Gastroesophageal sphincter (tissue), 4 donors: ENCODE results near the gene MCC. TPM values are rescaled to one million over a fixed set of nuclear protein-coding genes. Genes with fewer than 3 reads are reported as not detected.

Source experiments
- ATAC-seq: fragments of 150-250 bp; one replicate; pipeline ENCODE4 v1.9.1; 2016; ENCODE audit warnings: mild to moderate bottlenecking, moderate library complexity
- H3K27ac ChIP-seq, 4 donors: fragments of 200-600 bp; sonication (generic) in 3 of 4; 1 replicate in 3 of 4; 2 replicates in 1 of 4; pipeline ENCODE4 v1.5.1; 2016 to 2019
- H3K27me3 ChIP-seq: fragments of 200-600 bp; sonication (generic); one replicate; pipeline ENCODE4 v1.5.1; 2019
- H3K36me3 ChIP-seq, 2 donors: fragments of 200-600 bp; sonication (generic); one replicate each; pipeline ENCODE4 v1.5.1; 2019; ENCODE audit warnings: control low read depth in 1 of 2
- H3K4me1 ChIP-seq, 3 donors: fragments of 200-600 bp; sonication (generic); 1 replicate in 2 of 3; 2 replicates in 1 of 3; pipeline ENCODE4 v1.5.1; 2016 to 2019; ENCODE audit warnings: control low read depth in 2 of 3
- H3K4me3 ChIP-seq, 2 donors: fragments of 200-600 bp; sonication (generic); one replicate each; pipeline ENCODE4 v1.5.1; 2019; ENCODE audit warnings: mild to moderate bottlenecking in 1 of 2, moderate library complexity in 1 of 2
- H3K9me3 ChIP-seq, 3 donors: fragments of 200-600 bp; sonication (generic); one replicate each; pipeline ENCODE4 v1.5.1; 2017 to 2019; ENCODE audit warnings: control low read depth in 2 of 3
- EP300 ChIP-seq: sonication (generic); formaldehyde crosslinking; IDR thresholded peaks from one replicate; pipeline ENCODE4 v1.6.1; 2017; ENCODE audit warnings: antibody characterized with exemption, mild to moderate bottlenecking
- POLR2A ChIP-seq, 2 donors: fragments of 450-650 bp; IDR thresholded peaks; one replicate each; pipeline ENCODE4 v1.6.1; 2017; ENCODE audit warnings: antibody characterized with exemption in 2 of 2, mild to moderate bottlenecking in 2 of 2, moderate library complexity in 1 of 2
- POLR2AphosphoS5 ChIP-seq: sonication (generic); formaldehyde crosslinking; IDR thresholded peaks from one replicate; pipeline ENCODE4 v1.6.1; 2017; ENCODE audit warnings: antibody characterized with exemption
- whole genome bisulfite sequencing, 2 donors: methylation state at CpG; one replicate each; pipeline ENCODE4 v1.1.5; 2018; ENCODE audit warnings: low coverage in 1 of 2; 5-methylcytosine and 5-hydroxymethylcytosine counted together
- total RNA-seq, 4 donors: library from RNA; depleted of rRNA; stranded (reverse); fragments of >200 nt; gene quantifications; one replicate each; pipeline ENCODE4 v1.1.0, GENCODE V29; 2016
- TF ChIP-seq, protein P1 (sequence below), 4 experiments: fragments of 200-600 bp in 2 of 4; fragments of 450-650 bp in 2 of 4; sonication (generic) in 1 of 4; IDR thresholded peaks; one replicate each; pipeline ENCODE4 v1.5.1; 2017 to 2019; ENCODE audit warnings: antibody characterized with exemption in 4 of 4, mild to moderate bottlenecking in 2 of 4, moderate library complexity in 2 of 4

The MCC gene
- total RNA-seq, 4 donors from 2014 or later: 20.5 to 28.7 (median 23.5) TPM

DNA sequence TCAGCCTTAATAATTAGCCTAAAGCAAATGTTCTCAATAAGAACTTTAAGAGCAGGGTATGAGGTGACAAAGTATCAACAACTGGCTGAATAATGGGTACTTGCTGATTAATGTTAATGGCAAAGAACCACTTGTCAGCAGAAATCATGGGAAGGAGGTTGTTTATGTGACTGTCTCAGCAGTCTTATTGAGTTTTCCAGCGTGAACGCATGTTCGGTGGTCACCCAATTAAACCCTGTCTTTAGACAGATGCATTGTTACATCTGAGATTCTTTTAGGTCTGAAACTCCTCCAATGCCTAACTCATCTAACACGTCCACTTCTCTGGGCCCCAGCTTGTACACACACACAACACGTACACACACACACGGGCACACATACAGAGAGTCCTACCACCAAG lies 35.3 kb downstream of the MCC start:
- Histone ChIP-seq H3K27ac (no peak overlapping the region), H3K36me3 (no peaks in the 10 kb centered on the region), H3K4me3 (no peak overlapping the region), H3K9me3 (no peaks in the 10 kb centered on the region), H3K4me1 (no peaks in the 10 kb centered on the region), H3K27me3 (no peaks in the 10 kb centered on the region)
- 79 to 90% methylated on average over 4 to 6 of the region's 6 CpGs for WGBS, 2 donors
- no peak for ATAC-seq
- TF ChIP-seq POLR2AphosphoS5: no peak
- TF ChIP-seq, protein P1, sequence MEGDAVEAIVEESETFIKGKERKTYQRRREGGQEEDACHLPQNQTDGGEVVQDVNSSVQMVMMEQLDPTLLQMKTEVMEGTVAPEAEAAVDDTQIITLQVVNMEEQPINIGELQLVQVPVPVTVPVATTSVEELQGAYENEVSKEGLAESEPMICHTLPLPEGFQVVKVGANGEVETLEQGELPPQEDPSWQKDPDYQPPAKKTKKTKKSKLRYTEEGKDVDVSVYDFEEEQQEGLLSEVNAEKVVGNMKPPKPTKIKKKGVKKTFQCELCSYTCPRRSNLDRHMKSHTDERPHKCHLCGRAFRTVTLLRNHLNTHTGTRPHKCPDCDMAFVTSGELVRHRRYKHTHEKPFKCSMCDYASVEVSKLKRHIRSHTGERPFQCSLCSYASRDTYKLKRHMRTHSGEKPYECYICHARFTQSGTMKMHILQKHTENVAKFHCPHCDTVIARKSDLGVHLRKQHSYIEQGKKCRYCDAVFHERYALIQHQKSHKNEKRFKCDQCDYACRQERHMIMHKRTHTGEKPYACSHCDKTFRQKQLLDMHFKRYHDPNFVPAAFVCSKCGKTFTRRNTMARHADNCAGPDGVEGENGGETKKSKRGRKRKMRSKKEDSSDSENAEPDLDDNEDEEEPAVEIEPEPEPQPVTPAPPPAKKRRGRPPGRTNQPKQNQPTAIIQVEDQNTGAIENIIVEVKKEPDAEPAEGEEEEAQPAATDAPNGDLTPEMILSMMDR (IDR thresholded peaks at IDR 0.05): no peak
- no peak for TF ChIP-seq EP300
- TF ChIP-seq POLR2A (IDR thresholded peaks at IDR 0.05): no peak

DNA sequence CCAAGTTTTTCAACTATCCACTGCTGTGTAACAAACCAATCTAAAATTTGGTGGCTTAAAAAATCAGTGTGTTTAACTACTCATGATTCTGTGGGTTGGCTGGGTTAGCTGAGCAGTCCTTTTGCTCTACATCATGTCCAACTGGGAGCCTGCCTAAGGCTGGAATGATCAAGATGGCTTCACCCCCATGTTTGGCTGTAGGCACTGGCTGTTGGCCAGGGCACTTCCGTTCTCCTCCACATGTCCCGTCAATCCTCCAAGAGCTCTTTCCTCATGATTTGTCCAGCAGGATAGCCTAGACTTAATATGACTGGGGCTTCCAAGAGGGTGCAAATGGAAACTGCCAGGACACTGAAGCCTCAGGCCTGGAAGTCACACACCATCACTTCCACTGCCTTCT lies 36.5 kb downstream of the MCC start:
- TF ChIP-seq POLR2AphosphoS5 (no peak), POLR2A (IDR thresholded peaks at IDR 0.05) (no peak), EP300 (no peak)
- TF ChIP-seq, protein P1 (IDR thresholded peaks at IDR 0.05): no peak
- H3K27ac ChIP-seq: no peak overlapping the region
- no peaks in the 10 kb centered on the region for H3K4me1 ChIP-seq
- no peaks in the 10 kb centered on the region for H3K27me3 ChIP-seq
- H3K36me3 ChIP-seq: no peaks in the 10 kb centered on the region
- no peak overlapping the region for H3K4me3 ChIP-seq
- no CpG with 5 or more reads among the region's 2 CpGs for WGBS, 2 donors
- no peak for ATAC-seq
- H3K9me3 ChIP-seq: no peaks in the 10 kb centered on the region

DNA sequence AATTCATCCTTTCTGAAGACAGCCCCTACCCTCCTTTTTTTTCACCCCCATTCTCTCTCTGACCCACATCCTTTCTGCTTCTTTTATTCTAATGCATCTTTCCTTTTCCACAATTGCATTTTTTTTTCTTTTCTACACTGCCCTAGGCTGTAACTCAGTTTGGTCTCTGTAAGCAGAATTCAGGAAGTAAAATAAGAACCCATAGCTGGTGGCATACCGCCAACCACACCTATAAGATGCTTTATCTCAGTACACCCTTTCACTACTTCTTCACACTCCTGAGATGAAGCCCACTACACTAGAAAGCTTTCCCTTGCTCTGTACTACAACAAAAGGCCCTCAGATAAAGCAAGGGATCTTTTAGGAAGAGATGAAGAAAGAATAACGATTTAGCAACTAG lies 37.3 kb downstream of the MCC start:
- no peak overlapping the region for H3K27ac ChIP-seq
- no peak overlapping the region for H3K4me3 ChIP-seq
- H3K4me1 ChIP-seq: no peaks in the 10 kb centered on the region
- no peaks in the 10 kb centered on the region for H3K27me3 ChIP-seq
- WGBS, 2 donors: 25 to 60% methylated on average over 1 to 2 of the region's 2 CpGs
- no peaks in the 10 kb centered on the region for H3K36me3 ChIP-seq
- H3K9me3 ChIP-seq: no peaks in the 10 kb centered on the region
- TF ChIP-seq, protein P1 (IDR thresholded peaks at IDR 0.05): no peak
- TF ChIP-seq POLR2A (IDR thresholded peaks at IDR 0.05) (no peak), EP300 (no peak), POLR2AphosphoS5 (no peak)
- ATAC-seq: no peak

DNA sequence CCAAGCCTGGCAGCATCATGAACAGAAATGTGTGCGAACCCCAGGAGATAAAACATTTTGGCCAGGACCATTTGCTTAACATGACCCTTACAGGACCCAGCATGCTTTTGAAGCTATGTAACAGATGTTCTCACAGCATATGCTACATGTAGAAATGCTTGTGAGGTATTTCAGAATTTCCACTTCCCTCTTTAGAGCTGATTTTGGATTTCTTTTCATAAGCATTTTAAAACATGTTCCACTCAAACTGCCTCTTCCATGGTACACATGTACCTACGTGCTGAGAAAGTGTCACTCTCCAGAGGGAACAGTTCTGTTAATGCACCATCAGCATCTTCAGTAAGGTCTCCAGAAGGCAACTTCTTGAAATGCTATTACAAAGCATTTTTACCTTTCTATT lies 37.8 kb downstream of the MCC start:
- Histone ChIP-seq H3K4me1 (no peaks in the 10 kb centered on the region), H3K27me3 (no peaks in the 10 kb centered on the region), H3K36me3 (no peaks in the 10 kb centered on the region), H3K27ac (no peak overlapping the region), H3K4me3 (no peak overlapping the region), H3K9me3 (peaks cover 0 to 4% (median 0%) of the 10 kb centered on the region in 3 donors)
- TF ChIP-seq POLR2A (IDR thresholded peaks at IDR 0.05) (no peak), POLR2AphosphoS5 (no peak), EP300 (no peak)
- TF ChIP-seq, protein P1 (IDR thresholded peaks at IDR 0.05): no peak
- no peak for ATAC-seq
- WGBS, 2 donors: 75% methylated on average over 1 to 2 of the region's 2 CpGs

DNA sequence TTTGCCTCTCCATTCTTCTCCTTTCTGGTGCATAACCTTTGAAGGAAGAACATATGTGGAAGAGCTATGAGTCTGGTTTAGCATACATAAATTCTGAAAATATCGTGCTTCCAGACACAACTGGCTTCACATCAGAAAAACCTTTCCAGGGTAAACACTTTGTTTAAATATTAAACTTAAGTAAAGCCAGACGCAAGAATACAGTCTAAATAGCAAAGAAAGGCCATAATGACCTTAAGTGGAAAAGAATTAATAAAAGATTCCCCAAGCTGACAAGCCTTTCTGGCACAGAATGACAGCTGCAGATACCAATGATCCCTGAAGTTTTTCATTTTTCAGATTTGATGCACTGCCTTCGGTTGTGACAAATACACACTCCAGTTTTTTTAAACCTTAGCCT lies 40.0 kb downstream of the MCC start:
- WGBS, 2 donors: 69 to 83% methylated on average over 3 of the region's 3 CpGs
- ATAC-seq: no peak

More for the DNA sequence above, 40.0 kb downstream of the MCC start:
- no peaks in the 10 kb centered on the region for H3K36me3 ChIP-seq
- TF ChIP-seq POLR2AphosphoS5: no peak
- TF ChIP-seq, protein P1 (IDR thresholded peaks at IDR 0.05): no peak
- no peak for TF ChIP-seq EP300
- TF ChIP-seq POLR2A (IDR thresholded peaks at IDR 0.05): no peak
- no peaks in the 10 kb centered on the region for H3K27me3 ChIP-seq
- H3K9me3 ChIP-seq: peaks cover 0 to 6% (median 0%) of the 10 kb centered on the region in 3 donors
- H3K27ac ChIP-seq: no peak overlapping the region
- no peak overlapping the region for H3K4me3 ChIP-seq
- no peaks in the 10 kb centered on the region for H3K4me1 ChIP-seq
